GM19193 (cell line): ENCODE measurements around the gene LMBRD1.
A peak's percentile ranks its signal among the peaks of the same experiment; 100 is the strongest.

Experiments
- POLR2A ChIP-seq: IDR thresholded peaks from 4 replicates; pipeline ENCODE4 v1.6.1; 2011; ENCODE audit not compliant: insufficient read depth, insufficient read length; ENCODE audit errors: extremely low read depth

Gene LMBRD1

GRCh38 chr6:69796642-69797390 lies at the start of gene LMBRD1:
TSS of gene LMBRD1 (minus strand) at chr6:69797010. CDS start at chr6:69796881, 129 bp downstream.
- peak; percentile 77 for TF ChIP-seq POLR2A

GRCh38 chr6:69846312-69846711 lies 49.5 kb upstream of the LMBRD1 start:
- TF ChIP-seq POLR2A = no peak

GRCh38 chr6:69843189-69843588 lies 46.4 kb upstream of the LMBRD1 start:
- no peak for TF ChIP-seq POLR2A

- no peak for TF ChIP-seq POLR2A
Measured at GRCh38 chr6:69841862-69842261, 45.1 kb upstream of the LMBRD1 start.

GRCh38 chr6:69835414-69836179 lies 38.8 kb upstream of the LMBRD1 start:
- TF ChIP-seq POLR2A = no peak

GRCh38 chr6:69832558-69832957 lies 35.7 kb upstream of the LMBRD1 start:
- TF ChIP-seq POLR2A = no peak

GRCh38 chr6:69827276-69827893 lies 30.6 kb upstream of the LMBRD1 start:
- TF ChIP-seq POLR2A = no peak

- no peak for TF ChIP-seq POLR2A
Measured at GRCh38 chr6:69825904-69826303, 29.1 kb upstream of the LMBRD1 start.

- no peak for TF ChIP-seq POLR2A
Measured at GRCh38 chr6:69820438-69820837, 23.6 kb upstream of the LMBRD1 start.

- TF ChIP-seq POLR2A = no peak
Measured at GRCh38 chr6:69820018-69820417, 23.2 kb upstream of the LMBRD1 start.

- TF ChIP-seq POLR2A = no peak
Measured at GRCh38 chr6:69819138-69819537, 22.3 kb upstream of the LMBRD1 start.

- no peak for TF ChIP-seq POLR2A
Measured at GRCh38 chr6:69818223-69818930, 21.6 kb upstream of the LMBRD1 start.

GRCh38 chr6:69817358-69817757 lies 20.5 kb upstream of the LMBRD1 start:
- no peak for TF ChIP-seq POLR2A

- no peak for TF ChIP-seq POLR2A
Measured at GRCh38 chr6:69816569-69816968, 19.8 kb upstream of the LMBRD1 start.

- TF ChIP-seq POLR2A = no peak
Measured at GRCh38 chr6:69816026-69816425, 19.2 kb upstream of the LMBRD1 start.
